Thyroid gland (tissue), 4 donors: ENCODE results near the gene TCEAL3. TPM values are rescaled to one million over a fixed set of nuclear protein-coding genes. Genes with fewer than 3 reads are reported as not detected.

Source experiments
- DNase-seq, 2 donors: peaks; one replicate each; pipeline ENCODE4 v3.0.0-alpha.2; 2019
- H3K27ac ChIP-seq, 3 donors: fragments of 200-600 bp; sonication (generic); 1 replicate in 2 of 3; 2 replicates in 1 of 3; pipeline ENCODE4 v1.5.1; 2016 to 2019; ENCODE audit warnings: mild to moderate bottlenecking in 1 of 3, moderate library complexity in 1 of 3
- H3K27me3 ChIP-seq: fragments of 200-600 bp; sonication (generic); one replicate; pipeline ENCODE4 v1.5.1; 2019
- H3K36me3 ChIP-seq, 2 donors: fragments of 200-600 bp; sonication (generic); one replicate each; pipeline ENCODE4 v1.5.1; 2016 to 2019
- H3K4me1 ChIP-seq, 2 donors: fragments of 200-600 bp; sonication (generic); one replicate each; pipeline ENCODE4 v1.5.1; 2017 to 2019
- H3K4me3 ChIP-seq, 3 donors: fragments of 200-600 bp; sonication (generic); replicated peaks in 1 of 3; 1 replicate in 2 of 3; 2 replicates in 1 of 3; pipeline ENCODE4 v1.5.1; 2016; ENCODE audit warnings: mild to moderate bottlenecking in 1 of 3
- H3K9me3 ChIP-seq: fragments of 200-600 bp; sonication (generic); one replicate; pipeline ENCODE4 v1.5.1; 2017
- POLR2A ChIP-seq, 2 donors: fragments of 450-650 bp; IDR thresholded peaks; one replicate each; pipeline ENCODE4 v1.6.1; 2017; ENCODE audit warnings: antibody characterized with exemption in 2 of 2, mild to moderate bottlenecking in 2 of 2, moderate library complexity in 1 of 2
- WGBS, 2 donors: methylation state at CpG; one replicate each; pipeline ENCODE4 v1.1.5; 2017; 5-methylcytosine and 5-hydroxymethylcytosine counted together
- intact Hi-C: fragments of 100-400 bp; cut with DNase I; formaldehyde crosslinking; loops from one replicate; pipeline ENCODE4 v1.15.1; 2023
- total RNA-seq, 4 donors: library from RNA; depleted of rRNA; stranded (reverse); fragments of >200 nt; gene quantifications; one replicate each; pipeline ENCODE4 v1.2.3, GENCODE V29; 2016
- TF ChIP-seq, protein P1 (sequence below), 6 experiments: fragments of 200-600 bp in 3 of 6; fragments of 450-650 bp in 3 of 6; sonication (generic) in 3 of 6; IDR thresholded peaks; one replicate each; pipeline ENCODE4 v1.5.1; 2016 to 2019; ENCODE audit warnings: antibody characterized with exemption in 6 of 6, mild to moderate bottlenecking in 2 of 6, inconsistent platforms in 1 of 6, moderate library complexity in 1 of 6

TCEAL3 gene
- total RNA-seq, 4 donors from 2014 or later = 38.1 to 61.1 (median 43.7) TPM

DNA sequence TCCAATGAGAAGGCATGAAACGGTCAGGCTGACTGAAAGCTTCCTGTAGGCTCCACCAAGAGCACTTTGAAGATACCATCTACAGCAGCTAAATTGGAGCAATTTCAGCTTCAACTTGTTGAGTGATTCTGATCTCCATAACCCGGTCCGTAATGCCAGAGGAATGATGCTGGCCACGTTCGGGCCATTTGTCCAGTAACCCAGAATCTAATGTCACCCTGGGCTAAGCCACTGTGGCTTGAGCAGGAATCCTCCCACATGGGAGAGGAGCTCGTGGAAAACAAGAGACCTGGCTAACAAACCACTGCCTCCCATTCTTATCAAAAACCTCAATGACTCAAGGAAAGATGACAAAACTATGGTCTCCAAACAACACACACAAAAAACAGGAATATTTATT, 36.6 kb upstream of the TCEAL3 start:
- intact Hi-C loops = no loop called here
- H3K27ac ChIP-seq = no peak overlapping the region
- H3K4me3 ChIP-seq = no peak overlapping the region
- no peaks in the 10 kb centered on the region for H3K27me3 ChIP-seq
- H3K4me1 ChIP-seq = no peaks in the 10 kb centered on the region
- no peak for DNase-seq
- no peak for TF ChIP-seq POLR2A (IDR thresholded peaks at IDR 0.05)
- TF ChIP-seq, protein P1, sequence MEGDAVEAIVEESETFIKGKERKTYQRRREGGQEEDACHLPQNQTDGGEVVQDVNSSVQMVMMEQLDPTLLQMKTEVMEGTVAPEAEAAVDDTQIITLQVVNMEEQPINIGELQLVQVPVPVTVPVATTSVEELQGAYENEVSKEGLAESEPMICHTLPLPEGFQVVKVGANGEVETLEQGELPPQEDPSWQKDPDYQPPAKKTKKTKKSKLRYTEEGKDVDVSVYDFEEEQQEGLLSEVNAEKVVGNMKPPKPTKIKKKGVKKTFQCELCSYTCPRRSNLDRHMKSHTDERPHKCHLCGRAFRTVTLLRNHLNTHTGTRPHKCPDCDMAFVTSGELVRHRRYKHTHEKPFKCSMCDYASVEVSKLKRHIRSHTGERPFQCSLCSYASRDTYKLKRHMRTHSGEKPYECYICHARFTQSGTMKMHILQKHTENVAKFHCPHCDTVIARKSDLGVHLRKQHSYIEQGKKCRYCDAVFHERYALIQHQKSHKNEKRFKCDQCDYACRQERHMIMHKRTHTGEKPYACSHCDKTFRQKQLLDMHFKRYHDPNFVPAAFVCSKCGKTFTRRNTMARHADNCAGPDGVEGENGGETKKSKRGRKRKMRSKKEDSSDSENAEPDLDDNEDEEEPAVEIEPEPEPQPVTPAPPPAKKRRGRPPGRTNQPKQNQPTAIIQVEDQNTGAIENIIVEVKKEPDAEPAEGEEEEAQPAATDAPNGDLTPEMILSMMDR (IDR thresholded peaks at IDR 0.05) = no peak
- 96 to 97% methylated on average over 6 of the region's 6 CpGs for WGBS, 2 donors
- H3K36me3 ChIP-seq = no peaks in the 10 kb centered on the region
- no peaks in the 10 kb centered on the region for H3K9me3 ChIP-seq

DNA sequence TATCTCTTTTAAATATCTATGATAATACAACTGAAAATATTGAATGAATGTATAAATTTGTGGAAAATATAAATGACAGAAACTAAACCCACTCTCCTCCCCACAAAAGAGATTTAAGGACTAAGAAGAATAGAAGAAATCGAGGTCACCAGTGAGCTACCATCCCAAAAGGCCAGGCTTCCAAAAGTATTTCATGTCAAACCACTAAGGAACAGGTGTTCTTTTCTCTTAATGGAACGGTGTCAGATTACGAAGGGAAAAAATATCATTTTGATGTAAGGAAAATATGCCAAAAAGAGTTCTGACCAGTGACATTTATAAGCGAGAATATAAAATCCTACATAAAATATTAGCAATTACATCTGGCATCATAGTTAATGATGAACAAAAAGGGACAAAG, 36.0 kb upstream of the TCEAL3 start:
- Histone ChIP-seq H3K27me3 (no peaks in the 10 kb centered on the region), H3K4me3 (no peak overlapping the region), H3K9me3 (no peaks in the 10 kb centered on the region), H3K4me1 (no peaks in the 10 kb centered on the region), H3K36me3 (no peaks in the 10 kb centered on the region), H3K27ac (no peak overlapping the region)
- TF ChIP-seq, protein P1 (IDR thresholded peaks at IDR 0.05) = no peak
- TF ChIP-seq POLR2A (IDR thresholded peaks at IDR 0.05) = no peak
- WGBS, 2 donors = 87 to 90% methylated on average over 4 of the region's 4 CpGs
- DNase-seq = no peak
- intact Hi-C loops = no loop called here

DNA sequence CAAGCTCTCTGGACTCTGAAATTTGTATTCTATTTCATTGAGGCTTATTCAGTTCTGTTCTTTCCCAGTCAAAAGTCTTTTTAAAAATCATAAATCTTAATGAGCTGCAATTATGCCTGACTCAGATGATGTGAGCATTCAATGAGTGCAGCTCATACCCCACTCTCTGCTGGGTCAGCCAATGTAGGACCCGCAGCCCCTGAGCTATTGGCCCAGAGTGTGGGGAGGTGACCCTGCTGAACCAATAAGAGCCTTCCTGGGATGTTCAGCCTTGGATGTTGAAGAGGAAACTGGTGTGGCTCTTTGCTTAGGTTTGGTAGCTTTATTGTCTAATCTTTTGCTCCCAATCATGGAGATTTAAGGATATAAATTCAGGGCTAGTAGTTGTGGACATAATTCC, 34.6 kb upstream of the TCEAL3 start:
- Histone ChIP-seq H3K4me3 (no peak overlapping the region), H3K36me3 (no peaks in the 10 kb centered on the region), H3K4me1 (no peaks in the 10 kb centered on the region), H3K27me3 (no peaks in the 10 kb centered on the region), H3K27ac (no peak overlapping the region), H3K9me3 (no peaks in the 10 kb centered on the region)
- TF ChIP-seq POLR2A (IDR thresholded peaks at IDR 0.05) = no peak
- TF ChIP-seq, protein P1 (IDR thresholded peaks at IDR 0.05) = no peak
- intact Hi-C loops = no loop called here
- WGBS, 2 donors = 69 to 80% methylated on average over 1 of the region's 1 CpG
- DNase-seq = no peak

DNA sequence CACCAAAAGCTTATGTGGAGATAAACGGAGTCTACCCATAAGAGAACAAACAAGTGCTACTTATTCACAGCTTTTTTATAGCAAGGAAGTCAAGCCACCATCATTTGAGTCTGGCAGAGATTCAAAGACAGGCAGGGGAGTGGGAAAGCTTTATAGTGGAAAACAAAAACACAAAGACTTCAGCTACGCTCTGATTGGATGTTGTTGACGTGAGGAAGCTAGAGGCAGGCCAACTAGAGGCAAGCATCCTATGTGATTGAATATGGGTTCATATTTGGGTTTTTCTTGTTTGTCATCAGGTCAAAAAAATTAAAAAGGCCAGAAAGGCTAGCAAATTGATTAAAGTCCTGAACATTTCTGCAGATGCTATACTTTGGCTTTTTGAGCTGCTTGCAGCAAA, 23.2 kb upstream of the TCEAL3 start:
- Histone ChIP-seq H3K36me3 (no peaks in the 10 kb centered on the region), H3K27ac (no peak overlapping the region), H3K4me1 (no peaks in the 10 kb centered on the region), H3K4me3 (no peak overlapping the region), H3K27me3 (no peaks in the 10 kb centered on the region), H3K9me3 (no peaks in the 10 kb centered on the region)
- no peak for TF ChIP-seq POLR2A (IDR thresholded peaks at IDR 0.05)
- TF ChIP-seq, protein P1 (IDR thresholded peaks at IDR 0.05) = no peak
- DNase-seq = no peak
- 66 to 71% methylated on average over 3 of the region's 3 CpGs for WGBS, 2 donors
- intact Hi-C loops = no loop called here

DNA sequence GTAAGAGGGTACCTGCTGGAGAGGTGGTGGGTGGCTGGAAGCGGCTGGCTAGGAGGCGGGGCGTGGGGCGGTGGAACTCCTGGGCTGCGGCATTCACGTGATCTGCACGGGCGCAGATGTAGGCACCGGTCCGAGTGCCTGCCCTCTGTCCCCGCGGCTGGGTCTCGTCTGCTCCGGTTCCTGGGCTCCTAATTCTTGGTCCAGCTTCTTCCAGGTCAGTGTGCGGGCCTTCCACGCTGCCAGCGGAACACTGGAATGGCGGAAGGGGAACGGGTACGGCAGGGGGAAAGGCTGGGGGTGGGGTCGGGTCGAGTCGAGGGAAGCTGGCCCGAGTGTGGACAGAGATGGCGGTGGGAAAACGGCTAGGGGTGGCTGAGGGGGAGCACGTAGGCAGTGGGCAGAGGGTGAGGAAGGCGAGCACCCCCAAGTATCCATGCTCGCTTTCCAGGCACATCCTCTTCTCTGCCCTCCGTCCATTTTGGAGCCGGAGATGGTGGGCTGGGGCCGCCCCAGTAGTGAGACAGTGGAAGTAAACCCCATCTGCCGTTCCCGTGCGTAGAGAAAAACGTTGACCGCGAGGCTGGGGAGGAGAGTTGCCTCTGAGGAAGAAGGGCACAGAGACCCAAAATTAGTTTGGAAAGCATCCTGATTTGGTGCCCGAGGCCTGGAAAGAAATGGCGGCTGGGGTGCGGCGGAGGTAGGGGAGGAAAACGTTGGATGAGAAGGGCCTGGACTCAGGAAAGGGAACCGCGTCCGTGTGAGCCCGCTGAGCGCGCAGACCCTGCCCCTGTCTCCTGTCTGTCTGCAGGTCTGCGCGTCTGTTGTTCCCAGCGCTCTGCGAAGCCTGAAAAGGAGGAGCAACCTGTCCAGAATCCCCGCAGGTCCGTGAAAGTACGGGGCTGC, 22.1 kb upstream of the TCEAL3 start, which contains the start of gene TCEAL4:
Gene TCEAL4, plus strand, starts transcription at position 105 of the 903 bp plus-strand sequence. CDS start 1,161 bp downstream, outside the sequence.
- intact Hi-C loops = no loop called here
- peak within 1 kb of the TSS; percentile 72 to 88 (median 81) for H3K27ac ChIP-seq
- H3K36me3 ChIP-seq = no peaks in the 10 kb centered on the region
- DNase-seq = peak; percentile 72 to 75
- H3K4me1 ChIP-seq = no peaks in the 10 kb centered on the region
- H3K9me3 ChIP-seq = no peaks in the 10 kb centered on the region
- 0 to 1% methylated on average over 30 to 33 of the region's 56 CpGs for WGBS, 2 donors
- no peaks in the 10 kb centered on the region for H3K27me3 ChIP-seq
- TF ChIP-seq POLR2A (IDR thresholded peaks at IDR 0.05) = peak in 1 of 2 donors; percentile 74
- TF ChIP-seq, protein P1 (IDR thresholded peaks at IDR 0.05) = no peak
- H3K4me3 ChIP-seq = peak within 1 kb of the TSS in 2 of 3 donors; percentile 22 to 47
